ENCODE data around the gene CIART.
A peak's percentile ranks its signal among the peaks of the same experiment; 100 is the strongest.
"Not testable (repeated sequence)": the region's sequence is repeated elsewhere in the genome, so short reads cannot be mapped to it uniquely, and the experiment has no call there.

Gene CIART

GRCh38 chr1:150262388-150263320 lies 19.7 kb upstream of the CIART start:
- DNase-seq: peak; percentile 18

GRCh38 chr1:150263549-150263948 lies 18.8 kb upstream of the CIART start:
- no peak for DNase-seq

- DNase-seq: no peak
Observed at GRCh38 chr1:150267896-150268295, 14.5 kb upstream of the CIART start.

GRCh38 chr1:150268340-150268704 lies 14.0 kb upstream of the CIART start:
- no peak for DNase-seq

GRCh38 chr1:150268705-150269403 lies 13.5 kb upstream of the CIART start, which contains the start of gene APH1A:
Gene APH1A, minus strand, starts transcription at chr1:150269016. Its CDS starts 206 bp downstream, at chr1:150268810.
- DNase-seq: peak; percentile 95

GRCh38 chr1:150269451-150269850 lies 12.9 kb upstream of the CIART start:
- DNase-seq: no peak

GRCh38 chr1:150271291-150271959 lies 10.9 kb upstream of the CIART start:
- DNase-seq: no peak

GRCh38 chr1:150273311-150273710 lies 9.0 kb upstream of the CIART start:
- no peak for DNase-seq

GRCh38 chr1:150280138-150280707 lies 2.1 kb upstream of the CIART start:
- DNase-seq: no peak

- DNase-seq: peak; percentile 64
Observed at GRCh38 chr1:150281221-150281757, 1.1 kb upstream of the CIART start.

- no peak for DNase-seq
Observed at GRCh38 chr1:150282558-150282958, 204 bp downstream of the CIART start.

GRCh38 chr1:150283260-150283659 lies 906 bp downstream of the CIART start:
- no peak for DNase-seq

- no peak for DNase-seq
Observed at GRCh38 chr1:150288382-150288781, 6.0 kb downstream of the CIART start.

- no peak for DNase-seq
Observed at GRCh38 chr1:150288822-150289221, 6.5 kb downstream of the CIART start.

GRCh38 chr1:150293433-150294253 lies 11.3 kb downstream of the CIART start, which contains the start of gene MRPS21:
Gene MRPS21, plus strand, starts transcription at chr1:150293861. Its CDS starts 506 bp downstream, at chr1:150294367.
- DNase-seq: peak; percentile 94

- no peak for DNase-seq
Observed at GRCh38 chr1:150295476-150295875, 13.1 kb downstream of the CIART start.

GRCh38 chr1:150299716-150300115 lies 17.4 kb downstream of the CIART start:
- DNase-seq: no peak

- DNase-seq: peak; percentile 7
Observed at GRCh38 chr1:150302338-150302737, 20.0 kb downstream of the CIART start.

GRCh38 chr1:150302902-150303301 lies 20.5 kb downstream of the CIART start:
- DNase-seq: no peak

GRCh38 chr1:150308585-150308984 lies 26.2 kb downstream of the CIART start:
- not testable (repeated sequence) for DNase-seq

- peak; percentile 12 for DNase-seq
Observed at GRCh38 chr1:150309758-150310508, 27.6 kb downstream of the CIART start.
